ENCODE measurements around the gene BMP5.

DNA sequence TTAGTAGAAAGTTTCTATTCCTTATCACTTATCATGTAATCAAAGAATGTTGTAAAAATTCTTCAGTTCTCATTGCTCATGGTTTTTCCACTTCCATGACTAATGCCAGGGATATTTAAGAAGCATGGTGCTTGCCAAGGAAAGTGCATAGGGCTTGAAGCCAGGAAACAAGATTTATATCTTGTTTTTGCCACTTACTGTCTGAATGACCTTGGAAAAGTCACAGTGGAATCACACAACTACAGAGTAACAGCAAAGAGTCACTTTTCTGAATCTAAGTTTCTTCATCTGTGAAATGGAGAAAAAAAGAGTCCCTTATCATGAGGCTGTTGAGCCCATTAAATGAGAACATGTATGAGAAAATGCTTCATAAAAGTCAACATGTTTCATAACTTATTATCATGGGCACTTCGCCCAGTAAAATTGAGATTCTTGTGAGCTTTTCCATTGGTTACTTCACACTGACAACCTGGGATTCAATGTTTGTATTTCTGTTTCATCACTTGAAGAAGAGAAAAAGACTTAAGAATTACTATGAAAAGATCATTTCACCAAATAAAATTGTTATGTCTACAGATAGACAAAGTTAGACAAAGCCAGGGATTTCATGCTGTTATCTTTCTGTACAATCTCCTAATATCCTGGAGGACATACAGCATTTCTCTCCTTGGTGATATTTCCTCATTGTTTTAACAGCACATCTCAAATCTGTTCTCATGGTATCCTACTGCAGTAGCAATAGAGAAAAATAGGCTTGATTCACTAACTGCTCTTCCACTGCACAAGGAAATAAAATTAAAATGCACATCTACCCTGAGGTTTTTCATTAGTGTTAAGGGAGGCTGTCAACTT lies 7.6 kb upstream of the BMP5 start:
- TF ChIP-seq, protein P1, sequence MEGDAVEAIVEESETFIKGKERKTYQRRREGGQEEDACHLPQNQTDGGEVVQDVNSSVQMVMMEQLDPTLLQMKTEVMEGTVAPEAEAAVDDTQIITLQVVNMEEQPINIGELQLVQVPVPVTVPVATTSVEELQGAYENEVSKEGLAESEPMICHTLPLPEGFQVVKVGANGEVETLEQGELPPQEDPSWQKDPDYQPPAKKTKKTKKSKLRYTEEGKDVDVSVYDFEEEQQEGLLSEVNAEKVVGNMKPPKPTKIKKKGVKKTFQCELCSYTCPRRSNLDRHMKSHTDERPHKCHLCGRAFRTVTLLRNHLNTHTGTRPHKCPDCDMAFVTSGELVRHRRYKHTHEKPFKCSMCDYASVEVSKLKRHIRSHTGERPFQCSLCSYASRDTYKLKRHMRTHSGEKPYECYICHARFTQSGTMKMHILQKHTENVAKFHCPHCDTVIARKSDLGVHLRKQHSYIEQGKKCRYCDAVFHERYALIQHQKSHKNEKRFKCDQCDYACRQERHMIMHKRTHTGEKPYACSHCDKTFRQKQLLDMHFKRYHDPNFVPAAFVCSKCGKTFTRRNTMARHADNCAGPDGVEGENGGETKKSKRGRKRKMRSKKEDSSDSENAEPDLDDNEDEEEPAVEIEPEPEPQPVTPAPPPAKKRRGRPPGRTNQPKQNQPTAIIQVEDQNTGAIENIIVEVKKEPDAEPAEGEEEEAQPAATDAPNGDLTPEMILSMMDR (IDR thresholded peaks at IDR 0.05; ENCODE audit: poor library complexity, severe bottlenecking) = no peak
- TF ChIP-seq SMC3 (conservative IDR thresholded peaks at IDR 0.05; ENCODE audit: poor library complexity) (no peak), MXI1 (conservative IDR thresholded peaks at IDR 0.05; ENCODE audit: poor library complexity, severe bottlenecking) (no peak), EP300 (conservative IDR thresholded peaks at IDR 0.05; ENCODE audit: poor library complexity, severe bottlenecking) (no peak), TAF1 (IDR thresholded peaks at IDR 0.05; ENCODE audit: low read depth) (no peak), POLR2AphosphoS5 (IDR thresholded peaks at IDR 0.05) (no peak)
- TF ChIP-seq, protein P2, sequence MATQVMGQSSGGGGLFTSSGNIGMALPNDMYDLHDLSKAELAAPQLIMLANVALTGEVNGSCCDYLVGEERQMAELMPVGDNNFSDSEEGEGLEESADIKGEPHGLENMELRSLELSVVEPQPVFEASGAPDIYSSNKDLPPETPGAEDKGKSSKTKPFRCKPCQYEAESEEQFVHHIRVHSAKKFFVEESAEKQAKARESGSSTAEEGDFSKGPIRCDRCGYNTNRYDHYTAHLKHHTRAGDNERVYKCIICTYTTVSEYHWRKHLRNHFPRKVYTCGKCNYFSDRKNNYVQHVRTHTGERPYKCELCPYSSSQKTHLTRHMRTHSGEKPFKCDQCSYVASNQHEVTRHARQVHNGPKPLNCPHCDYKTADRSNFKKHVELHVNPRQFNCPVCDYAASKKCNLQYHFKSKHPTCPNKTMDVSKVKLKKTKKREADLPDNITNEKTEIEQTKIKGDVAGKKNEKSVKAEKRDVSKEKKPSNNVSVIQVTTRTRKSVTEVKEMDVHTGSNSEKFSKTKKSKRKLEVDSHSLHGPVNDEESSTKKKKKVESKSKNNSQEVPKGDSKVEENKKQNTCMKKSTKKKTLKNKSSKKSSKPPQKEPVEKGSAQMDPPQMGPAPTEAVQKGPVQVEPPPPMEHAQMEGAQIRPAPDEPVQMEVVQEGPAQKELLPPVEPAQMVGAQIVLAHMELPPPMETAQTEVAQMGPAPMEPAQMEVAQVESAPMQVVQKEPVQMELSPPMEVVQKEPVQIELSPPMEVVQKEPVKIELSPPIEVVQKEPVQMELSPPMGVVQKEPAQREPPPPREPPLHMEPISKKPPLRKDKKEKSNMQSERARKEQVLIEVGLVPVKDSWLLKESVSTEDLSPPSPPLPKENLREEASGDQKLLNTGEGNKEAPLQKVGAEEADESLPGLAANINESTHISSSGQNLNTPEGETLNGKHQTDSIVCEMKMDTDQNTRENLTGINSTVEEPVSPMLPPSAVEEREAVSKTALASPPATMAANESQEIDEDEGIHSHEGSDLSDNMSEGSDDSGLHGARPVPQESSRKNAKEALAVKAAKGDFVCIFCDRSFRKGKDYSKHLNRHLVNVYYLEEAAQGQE (IDR thresholded peaks at IDR 0.05; ENCODE audit: borderline replicate concordance) = no peak
